Stimulated activated CD4-positive, alpha-beta T cell treated with anti-CD3 and anti-CD28 coated beads, Interleukin-1b, Interleukin-23, amount 100 ng/mL, for 48 hours (primary cell): ENCODE data around the gene SLC39A2.
"Not testable (repeated sequence)": the region's sequence is repeated elsewhere in the genome, so short reads cannot be mapped to it uniquely, and the experiment has no call there.

Experiments used
- DNase-seq: peaks from one replicate; pipeline ENCODE4 v3.0.0-alpha.2; 2020

The SLC39A2 gene

GRCh38 chr14:20997564-20997963 is 1.5 kb upstream of the SLC39A2 start:
- no peak for DNase-seq

GRCh38 chr14:20998139-20998538 is 954 bp upstream of the SLC39A2 start:
- DNase-seq, result no peak

- no peak for DNase-seq
Observed at GRCh38 chr14:20999591-20999990, 498 bp downstream of the SLC39A2 start.

GRCh38 chr14:21001218-21001617 is 2.1 kb downstream of the SLC39A2 start:
- DNase-seq, result no peak

GRCh38 chr14:21003788-21004346 is 4.8 kb downstream of the SLC39A2 start:
- DNase-seq, result no peak

- not testable (repeated sequence) for DNase-seq
Observed at GRCh38 chr14:21009721-21010120, 10.6 kb downstream of the SLC39A2 start.

GRCh38 chr14:21011136-21011535 is 12.0 kb downstream of the SLC39A2 start:
- DNase-seq, result no peak

- peak; percentile 73 for DNase-seq
Observed at GRCh38 chr14:21014761-21015190, 15.7 kb downstream of the SLC39A2 start.

- no peak for DNase-seq
Observed at GRCh38 chr14:21015312-21015711, 16.2 kb downstream of the SLC39A2 start.

GRCh38 chr14:21016413-21017190 is 17.5 kb downstream of the SLC39A2 start:
- DNase-seq, result no peak

GRCh38 chr14:21017528-21018245 is 18.6 kb downstream of the SLC39A2 start:
- DNase-seq, result no peak

GRCh38 chr14:21018286-21018685 is 19.2 kb downstream of the SLC39A2 start:
- no peak for DNase-seq

GRCh38 chr14:21018781-21019180 is 19.7 kb downstream of the SLC39A2 start:
- no peak for DNase-seq

GRCh38 chr14:21019366-21019765 is 20.3 kb downstream of the SLC39A2 start:
- DNase-seq, result no peak

GRCh38 chr14:21020977-21021545 is 22.0 kb downstream of the SLC39A2 start:
- DNase-seq, result no peak

GRCh38 chr14:21022686-21023085 is 23.6 kb downstream of the SLC39A2 start:
- no peak for DNase-seq

GRCh38 chr14:21023174-21023573 is 24.1 kb downstream of the SLC39A2 start:
- no peak for DNase-seq

GRCh38 chr14:21023817-21024584 is 24.9 kb downstream of the SLC39A2 start:
- DNase-seq, result no peak

GRCh38 chr14:21024585-21025370 is 25.7 kb downstream of the SLC39A2 start, which contains the start of gene NDRG2:
Gene NDRG2 (minus strand): TSS chr14:21025061. CDS start chr14:21023315, 1,746 bp downstream.
- DNase-seq, result peak; percentile 58

- DNase-seq, result no peak
Observed at GRCh38 chr14:21025371-21026273, 26.5 kb downstream of the SLC39A2 start.
